Fibroblast of the aortic adventitia (primary cell): ENCODE data around the gene MON1B. TPM values are rescaled to one million over a fixed set of nuclear protein-coding genes. Genes with fewer than 3 reads are reported as not detected.
A peak's percentile ranks its signal among the peaks of the same experiment; 100 is the strongest.
"Not testable (repeated sequence)": the region's sequence is repeated elsewhere in the genome, so short reads cannot be mapped to it uniquely, and the experiment has no call there.

Experiments used
- DNase-seq: peaks from one replicate; pipeline ENCODE4 v3.0.0-alpha.2; 2010; ENCODE audit warnings: low read depth
- H3K4me3 ChIP-seq: 2 replicates; pipeline ENCODE4 v1.5.1; 2011; ENCODE audit warnings: low read depth, mild to moderate bottlenecking, control low read depth, low read length, moderate library complexity
- total RNA-seq: library from RNA; depleted of rRNA; stranded (reverse); fragments of >200 nt; gene quantifications from 2 replicates; pipeline ENCODE4 v1.2.3, GENCODE V29; 2012; ENCODE audit warnings: low replicate concordance
- TF ChIP-seq, protein P1 (sequence below): IDR thresholded peaks from 2 replicates; pipeline ENCODE4 v1.5.1; 2011; ENCODE audit warnings: mild to moderate bottlenecking, low read length, control low read depth, inconsistent platforms; ENCODE audit not compliant: insufficient read depth

Gene MON1B
- total RNA-seq, 1 donor: 17.2 TPM

DNA sequence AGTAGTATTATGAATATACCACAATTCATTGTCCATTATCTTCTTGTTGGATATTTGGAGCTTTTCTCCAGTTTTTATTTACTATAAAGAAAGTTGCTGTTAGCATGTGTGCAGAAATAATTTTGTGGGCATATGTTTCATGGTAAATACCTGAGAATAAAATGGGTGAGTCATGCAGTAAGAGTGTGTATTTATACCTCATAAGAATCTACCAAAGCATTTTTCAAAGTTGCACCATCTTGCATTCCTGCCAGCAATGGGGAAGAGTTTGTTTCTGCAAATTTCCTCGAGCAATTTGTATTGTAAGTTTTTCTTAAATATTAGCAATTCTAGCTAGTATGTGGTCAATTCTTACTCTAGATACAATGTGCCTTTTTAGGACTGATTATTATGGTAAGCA, 7.9 kb upstream of the MON1B start:
- DNase-seq: peak; percentile 26
- TF ChIP-seq, protein P1, sequence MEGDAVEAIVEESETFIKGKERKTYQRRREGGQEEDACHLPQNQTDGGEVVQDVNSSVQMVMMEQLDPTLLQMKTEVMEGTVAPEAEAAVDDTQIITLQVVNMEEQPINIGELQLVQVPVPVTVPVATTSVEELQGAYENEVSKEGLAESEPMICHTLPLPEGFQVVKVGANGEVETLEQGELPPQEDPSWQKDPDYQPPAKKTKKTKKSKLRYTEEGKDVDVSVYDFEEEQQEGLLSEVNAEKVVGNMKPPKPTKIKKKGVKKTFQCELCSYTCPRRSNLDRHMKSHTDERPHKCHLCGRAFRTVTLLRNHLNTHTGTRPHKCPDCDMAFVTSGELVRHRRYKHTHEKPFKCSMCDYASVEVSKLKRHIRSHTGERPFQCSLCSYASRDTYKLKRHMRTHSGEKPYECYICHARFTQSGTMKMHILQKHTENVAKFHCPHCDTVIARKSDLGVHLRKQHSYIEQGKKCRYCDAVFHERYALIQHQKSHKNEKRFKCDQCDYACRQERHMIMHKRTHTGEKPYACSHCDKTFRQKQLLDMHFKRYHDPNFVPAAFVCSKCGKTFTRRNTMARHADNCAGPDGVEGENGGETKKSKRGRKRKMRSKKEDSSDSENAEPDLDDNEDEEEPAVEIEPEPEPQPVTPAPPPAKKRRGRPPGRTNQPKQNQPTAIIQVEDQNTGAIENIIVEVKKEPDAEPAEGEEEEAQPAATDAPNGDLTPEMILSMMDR: no peak
- no peak overlapping the region for H3K4me3 ChIP-seq

DNA sequence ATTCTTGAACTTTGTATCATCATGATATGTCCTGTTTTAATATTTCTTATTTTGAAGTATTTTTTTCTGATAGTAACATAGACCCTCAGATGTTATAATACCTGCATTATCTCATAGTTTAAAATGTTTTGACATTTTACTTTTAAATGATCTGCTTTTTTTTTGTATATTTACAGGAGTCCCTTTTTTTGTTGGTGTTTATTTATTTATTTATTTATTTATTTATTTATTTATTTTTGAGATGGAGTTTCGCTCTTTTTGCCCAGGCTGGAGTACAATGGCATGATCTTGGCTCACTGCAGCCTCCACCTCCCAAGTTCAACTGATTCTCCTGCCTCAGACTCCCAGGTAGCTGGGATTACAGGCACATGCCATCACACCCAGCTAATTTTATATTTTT, 4.7 kb upstream of the MON1B start:
- not testable (repeated sequence) for DNase-seq, H3K4me3 ChIP-seq

DNA sequence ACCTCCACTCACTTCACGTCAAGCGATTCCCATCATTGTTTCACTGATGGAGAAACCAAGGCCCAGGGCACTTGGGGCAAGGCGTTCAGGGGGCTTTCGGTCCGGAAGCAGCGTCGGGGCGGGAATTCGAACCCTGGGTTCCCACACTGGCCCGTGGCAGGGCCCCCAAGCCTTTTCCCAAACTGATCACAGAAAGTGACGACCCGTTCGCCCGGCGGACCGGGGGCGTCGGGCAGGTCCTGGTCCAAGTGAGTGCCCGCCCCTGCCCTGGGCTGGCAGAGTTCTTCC, 856 bp upstream of the MON1B start:
- H3K4me3 ChIP-seq: peak overlapping the region; percentile 99
- TF ChIP-seq, protein P1: no peak
- no peak for DNase-seq

GRCh38 chr16:77191259-77191969, 424 bp downstream of the MON1B start:
- TF ChIP-seq, protein P1: no peak
- DNase-seq: peak; percentile 17
- peak overlapping the region; percentile 96 for H3K4me3 ChIP-seq

DNA sequence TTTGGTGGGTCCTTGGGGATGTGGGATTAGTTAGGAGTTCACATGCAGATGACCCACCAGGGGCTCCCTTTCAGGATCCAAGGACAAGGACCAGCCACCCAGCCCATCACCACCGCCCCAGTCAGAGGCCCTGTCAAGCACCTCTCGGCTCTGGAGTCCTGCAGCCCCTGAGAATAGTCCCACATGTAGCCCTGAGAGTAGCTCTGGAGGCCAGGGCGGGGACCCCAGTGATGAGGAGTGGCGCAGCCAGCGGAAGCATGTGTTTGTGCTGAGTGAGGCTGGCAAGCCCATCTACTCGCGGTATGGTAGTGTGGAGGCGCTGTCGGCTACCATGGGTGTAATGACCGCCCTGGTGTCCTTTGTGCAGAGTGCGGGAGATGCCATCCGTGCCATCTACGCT, 2.4 kb downstream of the MON1B start:
- TF ChIP-seq, protein P1: no peak
- H3K4me3 ChIP-seq: no peak overlapping the region
- DNase-seq: no peak

DNA sequence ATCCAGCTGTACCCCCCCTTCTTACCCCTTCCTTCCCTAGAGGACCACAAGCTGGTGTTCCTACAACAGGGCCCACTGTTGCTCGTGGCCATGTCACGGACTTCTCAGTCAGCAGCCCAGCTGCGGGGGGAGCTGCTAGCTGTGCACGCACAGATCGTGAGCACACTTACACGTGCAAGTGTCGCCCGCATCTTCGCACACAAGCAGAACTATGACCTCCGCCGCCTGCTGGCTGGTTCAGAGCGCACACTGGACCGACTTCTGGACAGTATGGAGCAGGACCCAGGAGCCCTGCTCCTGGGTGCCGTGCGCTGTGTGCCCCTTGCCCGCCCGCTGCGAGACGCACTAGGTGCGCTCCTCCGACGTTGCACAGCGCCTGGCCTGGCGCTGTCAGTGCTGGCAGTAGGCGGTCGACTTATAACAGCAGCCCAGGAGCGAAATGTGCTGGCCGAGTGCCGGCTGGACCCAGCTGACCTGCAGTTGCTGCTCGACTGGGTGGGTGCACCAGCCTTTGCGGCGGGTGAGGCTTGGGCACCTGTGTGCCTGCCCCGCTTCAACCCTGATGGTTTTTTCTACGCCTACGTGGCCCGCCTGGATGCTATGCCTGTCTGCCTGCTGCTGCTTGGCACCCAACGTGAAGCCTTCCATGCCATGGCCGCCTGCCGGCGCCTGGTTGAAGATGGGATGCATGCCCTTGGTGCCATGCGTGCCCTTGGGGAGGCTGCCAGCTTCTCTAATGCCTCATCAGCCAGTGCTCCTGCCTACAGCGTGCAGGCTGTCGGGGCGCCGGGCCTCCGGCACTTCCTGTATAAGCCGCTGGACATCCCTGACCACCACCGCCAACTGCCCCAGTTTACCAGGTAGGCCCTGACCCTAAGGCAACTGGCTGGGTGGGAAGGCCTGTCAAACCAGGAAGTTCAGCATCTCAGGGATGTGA, 3.6 kb downstream of the MON1B start:
- DNase-seq: no peak
- no peak overlapping the region for H3K4me3 ChIP-seq
- TF ChIP-seq, protein P1: no peak

GRCh38 chr16:77195411-77195810, 4.4 kb downstream of the MON1B start:
- H3K4me3 ChIP-seq: no peak overlapping the region
- TF ChIP-seq, protein P1: no peak
- no peak for DNase-seq
